NT2/D1 (cell line): ENCODE data around the gene ARMH1.

ENCODE experiments used
- DNase-seq: peaks from one replicate; pipeline ENCODE4 v3.0.0-alpha.2; 2011; ENCODE audit warnings: low read depth, low spot score
- H3K27me3 ChIP-seq: 2 replicates; pipeline ENCODE4 v1.6.0; 2011; ENCODE audit warnings: mild to moderate bottlenecking; ENCODE audit not compliant: insufficient read length, insufficient read depth
- H3K36me3 ChIP-seq: 2 replicates; pipeline ENCODE4 v1.6.1; 2011; ENCODE audit warnings: mild to moderate bottlenecking, low read length, mixed read lengths; ENCODE audit not compliant: insufficient read depth, insufficient read length
- H3K4me1 ChIP-seq: 2 replicates; pipeline ENCODE4 v1.5.1; 2011; ENCODE audit not compliant: insufficient read depth, insufficient read length
- H3K4me3 ChIP-seq: 2 replicates; pipeline ENCODE4 v1.5.1; 2011; ENCODE audit warnings: low read depth; ENCODE audit not compliant: insufficient read length
- H3K9ac ChIP-seq: 2 replicates; pipeline ENCODE4 v1.6.0; 2011; ENCODE audit warnings: low read depth; ENCODE audit not compliant: insufficient read length
- H3K9me3 ChIP-seq: 2 replicates; pipeline ENCODE4 v1.5.1; 2011; ENCODE audit warnings: mild to moderate bottlenecking, low read length; ENCODE audit not compliant: insufficient read depth
- SUZ12 ChIP-seq: IDR thresholded peaks from 2 replicates; pipeline ENCODE4 v1.6.1; 2011; ENCODE audit not compliant: insufficient read length, insufficient read depth; ENCODE audit errors: extremely low read depth
- YY1 ChIP-seq: IDR thresholded peaks from 2 replicates; pipeline ENCODE4 v1.6.1; 2011; ENCODE audit not compliant: insufficient read length, insufficient read depth
- ZNF274 ChIP-seq: IDR thresholded peaks from 2 replicates; pipeline ENCODE4 v1.6.1; 2011; ENCODE audit warnings: mild to moderate bottlenecking, low read depth, low read length

The ARMH1 gene

DNA sequence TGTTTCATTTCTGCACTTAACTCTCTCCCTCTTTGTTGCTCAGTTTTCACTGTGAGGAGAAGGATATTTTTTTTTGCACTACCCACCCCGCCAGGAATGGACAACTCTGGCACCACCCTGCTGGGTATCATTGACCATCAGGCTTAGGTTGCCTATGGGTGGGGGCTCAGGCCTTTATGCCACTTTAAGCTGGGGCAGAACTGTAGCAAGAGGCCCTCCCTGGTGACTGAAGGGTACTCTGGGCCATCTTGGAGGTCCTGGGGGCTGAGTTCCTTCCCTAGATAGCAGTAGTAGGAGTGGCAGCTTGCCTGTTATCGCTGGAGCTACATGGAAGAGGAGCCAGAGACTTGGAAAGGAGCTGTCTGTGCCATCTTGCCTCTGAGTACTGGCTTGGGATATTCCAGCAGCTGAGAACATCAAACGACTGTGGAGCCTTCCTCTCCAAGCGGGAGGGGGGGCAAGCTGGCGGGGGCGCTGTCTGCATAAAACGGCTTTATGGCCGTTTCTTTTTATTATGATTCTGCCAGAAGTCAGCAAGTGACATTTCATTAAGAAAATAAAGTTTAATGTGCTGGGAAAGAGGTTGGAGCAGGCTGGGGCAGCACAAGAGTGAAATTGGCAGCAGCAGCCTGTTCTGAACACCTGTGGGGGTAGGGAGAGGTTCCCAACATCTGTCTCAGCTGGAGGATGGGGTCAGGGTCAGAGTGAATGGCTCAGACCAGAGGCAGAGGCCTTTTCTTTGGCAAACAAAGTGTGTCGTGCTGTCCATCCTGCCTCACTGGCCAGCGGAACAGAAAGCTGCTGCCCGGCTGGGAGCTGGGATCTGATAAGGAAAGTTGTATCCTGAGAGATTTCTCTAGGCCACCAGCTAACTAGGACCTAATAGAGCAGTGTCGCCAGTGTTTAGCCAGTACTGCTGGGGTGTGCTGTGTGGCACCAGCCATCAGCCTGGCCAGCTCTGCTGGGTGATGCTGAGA, 33.1 kb upstream of the ARMH1 start:
- H3K4me1 ChIP-seq: peaks cover 4% of the 10 kb centered on the region
- H3K9ac ChIP-seq: no peak overlapping the region
- TF ChIP-seq SUZ12 (no peak), YY1 (no peak), ZNF274 (no peak)
- H3K9me3 ChIP-seq: no peaks in the 10 kb centered on the region
- H3K36me3 ChIP-seq: peaks cover 99% of the 10 kb centered on the region
- H3K4me3 ChIP-seq: no peak overlapping the region
- no peak for DNase-seq
- no peaks in the 10 kb centered on the region for H3K27me3 ChIP-seq

DNA sequence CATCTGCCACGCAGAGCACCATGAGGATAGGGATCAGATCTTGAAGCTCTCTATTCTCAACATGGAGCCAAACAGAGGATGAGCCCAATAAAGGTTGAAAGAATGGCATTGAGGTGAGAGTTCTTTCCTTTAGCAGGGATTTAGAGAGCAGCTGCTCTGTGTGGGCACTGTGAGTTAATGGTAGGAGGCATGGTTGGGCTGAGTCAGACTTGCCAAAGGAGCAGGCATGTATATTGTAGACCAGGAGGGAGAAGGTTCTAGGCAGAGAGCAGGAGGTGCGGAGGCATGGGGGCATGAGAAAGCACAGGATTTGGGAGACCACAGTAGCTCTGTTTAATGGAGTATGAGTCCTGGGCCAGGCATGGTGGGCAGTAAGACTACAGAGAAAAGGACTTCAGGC, 32.3 kb upstream of the ARMH1 start:
- no peak overlapping the region for H3K4me3 ChIP-seq
- H3K9ac ChIP-seq: no peak overlapping the region
- peaks cover 4% of the 10 kb centered on the region for H3K4me1 ChIP-seq
- no peak for TF ChIP-seq YY1
- TF ChIP-seq ZNF274: no peak
- no peak for TF ChIP-seq SUZ12
- no peak for DNase-seq
- H3K9me3 ChIP-seq: no peaks in the 10 kb centered on the region
- H3K27me3 ChIP-seq: no peaks in the 10 kb centered on the region
- peaks cover 99% of the 10 kb centered on the region for H3K36me3 ChIP-seq

DNA sequence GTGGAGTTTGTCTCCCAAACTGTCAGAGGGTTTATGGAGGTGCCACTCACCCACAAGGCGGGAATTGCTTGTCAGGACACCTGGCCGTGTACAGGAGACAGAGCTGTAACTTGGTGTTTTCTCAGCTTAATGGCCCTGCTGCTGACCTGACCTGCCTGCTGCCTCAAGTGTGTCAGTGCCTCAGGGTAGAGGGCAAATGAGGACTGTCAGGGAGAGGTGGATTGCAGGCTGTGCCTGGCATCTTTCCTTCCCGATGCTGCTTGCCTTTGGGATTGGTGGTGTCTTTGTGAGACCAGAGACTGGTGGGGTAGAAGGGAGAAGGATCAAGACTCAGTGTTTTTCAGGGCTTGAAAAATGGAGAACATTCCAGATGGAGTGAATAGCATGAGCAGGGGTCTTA, 31.6 kb upstream of the ARMH1 start:
- peaks cover 99% of the 10 kb centered on the region for H3K36me3 ChIP-seq
- no peak overlapping the region for H3K4me3 ChIP-seq
- no peaks in the 10 kb centered on the region for H3K9me3 ChIP-seq
- H3K27me3 ChIP-seq: no peaks in the 10 kb centered on the region
- H3K9ac ChIP-seq: no peak overlapping the region
- TF ChIP-seq YY1 (no peak), ZNF274 (no peak), SUZ12 (no peak)
- peaks cover 4% of the 10 kb centered on the region for H3K4me1 ChIP-seq
- no peak for DNase-seq

DNA sequence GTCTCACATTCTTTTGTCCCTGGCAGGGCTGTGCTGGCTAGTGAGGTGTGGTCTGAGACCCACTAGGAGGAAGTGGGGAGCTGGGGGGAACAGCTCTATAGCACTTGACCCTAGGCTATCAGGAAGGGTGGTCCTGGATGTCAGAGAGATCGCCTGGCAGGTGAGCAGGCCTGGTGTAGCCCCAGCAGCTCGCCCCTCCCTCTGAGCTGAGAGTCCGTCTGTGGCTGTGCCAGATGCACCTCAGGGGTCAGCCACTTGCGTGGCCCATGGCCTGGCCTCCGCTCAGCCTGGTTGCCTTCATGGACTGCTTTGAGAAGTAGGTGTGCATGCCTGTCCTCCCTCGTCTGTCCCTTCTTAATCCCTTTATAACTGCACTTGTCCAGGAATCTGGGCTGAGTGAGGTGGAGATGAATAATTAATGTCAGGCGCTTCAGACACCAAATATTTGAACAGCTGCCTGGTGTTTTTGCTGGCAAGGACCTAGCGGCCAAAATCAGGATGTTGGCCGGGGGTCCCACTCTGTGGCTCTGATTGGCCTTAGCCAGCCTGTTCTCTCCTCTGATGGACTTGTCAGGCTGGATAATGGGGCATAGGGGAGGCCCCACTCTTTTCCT, 30.7 kb upstream of the ARMH1 start:
- TF ChIP-seq YY1 (no peak), ZNF274 (no peak), SUZ12 (no peak)
- Histone ChIP-seq H3K36me3 (peaks cover 99% of the 10 kb centered on the region), H3K4me1 (peaks cover 8% of the 10 kb centered on the region)

DNA sequence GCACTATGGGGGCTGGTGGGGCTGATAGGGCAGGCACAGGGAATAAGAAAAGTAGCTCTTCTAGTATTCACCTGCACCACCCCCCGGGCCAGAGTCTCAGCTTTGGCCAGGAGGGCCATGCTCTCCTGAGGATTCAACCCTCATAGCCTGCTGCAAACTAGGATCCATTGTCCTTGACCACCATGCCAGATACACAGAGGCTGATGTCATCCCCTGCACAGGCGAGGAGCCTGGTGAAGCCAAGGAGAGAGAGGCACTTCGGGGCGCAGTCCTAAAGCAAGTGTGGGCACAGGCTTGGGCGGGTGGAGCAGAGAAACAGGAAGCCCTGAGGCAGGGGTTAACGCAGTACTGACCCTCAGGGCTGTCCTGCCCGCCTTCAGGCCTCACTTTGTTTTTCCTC, 29.7 kb upstream of the ARMH1 start:
- TF ChIP-seq SUZ12 (no peak), YY1 (no peak)
- no peak overlapping the region for H3K4me3 ChIP-seq
- no peak for DNase-seq

More for the DNA sequence above, 30.7 kb upstream of the ARMH1 start:
- no peaks in the 10 kb centered on the region for H3K9me3 ChIP-seq
- no peak overlapping the region for H3K4me3 ChIP-seq
- no peaks in the 10 kb centered on the region for H3K27me3 ChIP-seq
- no peak overlapping the region for H3K9ac ChIP-seq
- DNase-seq: no peak

DNA sequence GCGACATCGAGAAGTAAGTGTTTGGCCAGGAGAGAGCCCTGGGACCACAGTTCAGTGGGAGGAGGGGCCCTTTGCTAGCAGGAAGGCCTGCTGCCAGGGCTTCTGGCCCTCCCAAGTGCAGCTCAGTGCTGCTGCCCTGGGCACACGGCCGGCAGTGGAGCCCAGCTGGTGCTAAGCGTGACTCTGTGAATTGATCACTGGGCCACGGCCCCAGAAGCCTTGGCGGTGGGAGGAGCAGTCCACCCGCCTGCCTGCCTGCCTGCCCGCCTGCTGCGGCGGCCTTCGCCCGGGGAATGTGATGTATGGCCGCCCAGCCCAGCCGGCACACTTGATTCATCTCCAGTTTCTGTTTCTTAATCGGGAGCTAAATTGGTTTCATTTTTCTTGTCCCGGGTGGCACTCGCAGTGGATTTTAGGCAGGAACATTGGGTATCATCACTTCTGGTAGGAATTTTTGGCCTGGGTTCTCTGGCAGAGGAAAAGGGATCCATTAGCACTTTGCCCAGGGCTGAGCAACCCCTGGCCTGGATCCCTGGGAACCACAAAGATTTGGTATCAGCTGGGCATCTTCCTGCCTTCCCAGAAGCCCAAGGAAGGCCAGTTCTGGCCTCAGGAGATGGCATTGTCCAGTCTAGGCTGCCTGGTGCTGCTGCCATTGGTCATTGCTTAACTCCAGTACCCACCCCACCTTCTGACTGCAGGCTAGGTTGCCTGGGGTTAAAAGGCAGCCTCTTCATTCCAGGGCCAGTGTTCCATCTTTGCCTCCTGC, 28.9 kb upstream of the ARMH1 start:
- TF ChIP-seq YY1 (no peak), ZNF274 (no peak), SUZ12 (no peak)
- Histone ChIP-seq H3K9me3 (no peaks in the 10 kb centered on the region), H3K9ac (no peak overlapping the region), H3K36me3 (peaks cover 97% of the 10 kb centered on the region), H3K4me1 (peaks cover 20% of the 10 kb centered on the region), H3K4me3 (no peak overlapping the region), H3K27me3 (no peaks in the 10 kb centered on the region)
- no peak for DNase-seq

More for the DNA sequence above, 29.7 kb upstream of the ARMH1 start:
- no peak overlapping the region for H3K9ac ChIP-seq
- no peaks in the 10 kb centered on the region for H3K27me3 ChIP-seq
- no peaks in the 10 kb centered on the region for H3K9me3 ChIP-seq
- H3K36me3 ChIP-seq: peaks cover 97% of the 10 kb centered on the region
- peaks cover 14% of the 10 kb centered on the region for H3K4me1 ChIP-seq
